ENCODE measurements around the gene MT2A.
"Not testable (repeated sequence)": the region's sequence is repeated elsewhere in the genome, so short reads cannot be mapped to it uniquely, and the experiment has no call there.

The MT2A gene

DNA sequence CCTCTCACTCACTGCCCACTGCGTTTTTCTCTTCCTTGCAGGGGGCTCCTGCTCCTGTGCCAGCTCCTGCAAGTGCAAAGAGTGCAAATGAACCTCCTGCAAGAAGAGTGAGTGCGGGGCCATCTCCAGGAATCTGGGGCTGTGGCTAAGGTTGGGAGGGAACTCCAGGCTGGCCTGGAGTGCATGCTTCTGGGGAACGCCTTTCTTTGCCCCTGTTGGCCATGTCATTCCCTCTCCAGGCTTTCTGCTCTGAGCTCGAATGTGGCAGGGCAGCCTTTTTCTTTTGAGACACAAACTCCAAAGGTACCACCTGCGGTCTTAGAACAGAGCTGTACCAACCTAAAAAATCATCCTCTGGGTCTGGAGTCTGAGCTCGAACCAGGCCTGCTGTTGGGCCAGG lies 9.8 kb downstream of the MT2A start:
- Histone ChIP-seq H3K4me3 (ENCODE audit: low read length in 2 of 2) (peak overlapping the region in 1 of 2 donors; percentile 39), H3K9ac (ENCODE audit: low read depth in 1 of 2, low read length in 2 of 2) (peak overlapping the region in 1 of 2 donors; percentile 70)

DNA sequence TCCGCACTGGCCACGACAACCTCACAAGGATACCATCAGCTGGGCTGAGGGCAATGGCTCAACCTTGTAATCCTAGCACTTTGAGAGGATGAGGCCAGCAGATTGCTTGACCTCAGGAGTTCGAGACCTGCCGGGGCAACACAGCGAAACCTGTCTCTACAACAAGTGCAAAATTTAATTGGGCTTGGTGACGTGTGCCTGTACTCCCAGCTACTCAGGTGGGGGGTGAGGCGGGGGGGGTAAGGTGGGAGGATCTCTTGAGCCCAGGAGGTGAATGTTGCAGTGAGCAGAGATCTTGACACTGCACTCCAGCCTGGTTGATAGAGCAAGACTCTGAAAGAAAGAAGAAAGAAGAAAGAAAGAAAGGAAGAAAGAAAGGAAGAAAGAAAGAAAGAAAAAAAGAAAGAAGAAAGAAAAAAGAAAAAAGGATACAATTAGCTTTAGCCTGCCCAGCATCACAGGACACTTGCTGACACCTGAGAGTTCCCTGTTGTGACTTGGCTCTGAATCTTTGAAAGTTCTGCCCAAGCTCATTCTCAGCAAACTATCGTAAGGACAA lies 12.0 kb downstream of the MT2A start:
- Histone ChIP-seq H3K4me1 (ENCODE audit: control insufficient read depth in 2 of 2, insufficient read depth in 2 of 2, low read length in 2 of 2) (peaks cover 8 to 16% of the 10 kb centered on the region in 2 donors), H3K36me3 (ENCODE audit: control insufficient read depth in 2 of 2, insufficient read depth in 2 of 2, low read length in 2 of 2) (no peaks in the 10 kb centered on the region), H3K4me3 (ENCODE audit: low read length in 2 of 2) (no peak overlapping the region), H3K9ac (ENCODE audit: low read depth in 1 of 2, low read length in 2 of 2) (no peak overlapping the region), H3K27me3 (ENCODE audit: control insufficient read depth in 2 of 2, insufficient read depth in 2 of 2, low read length in 2 of 2) (peaks cover 0 to 5% of the 10 kb centered on the region in 2 donors), H3K9me3 (ENCODE audit: control insufficient read depth in 2 of 2, low read length in 2 of 2) (no peaks in the 10 kb centered on the region), H3K27ac (ENCODE audit: low read depth in 2 of 2, low read length in 2 of 2) (no peak overlapping the region)

More for the DNA sequence above, 9.8 kb downstream of the MT2A start:
- Histone ChIP-seq H3K36me3 (ENCODE audit: control insufficient read depth in 2 of 2, insufficient read depth in 2 of 2, low read length in 2 of 2) (no peaks in the 10 kb centered on the region), H3K9me3 (ENCODE audit: control insufficient read depth in 2 of 2, low read length in 2 of 2) (no peaks in the 10 kb centered on the region), H3K27ac (ENCODE audit: low read depth in 2 of 2, low read length in 2 of 2) (no peak overlapping the region), H3K27me3 (ENCODE audit: control insufficient read depth in 2 of 2, insufficient read depth in 2 of 2, low read length in 2 of 2) (peaks cover 0 to 5% of the 10 kb centered on the region in 2 donors), H3K4me1 (ENCODE audit: control insufficient read depth in 2 of 2, insufficient read depth in 2 of 2, low read length in 2 of 2) (peaks cover 8 to 10% of the 10 kb centered on the region in 2 donors)

DNA sequence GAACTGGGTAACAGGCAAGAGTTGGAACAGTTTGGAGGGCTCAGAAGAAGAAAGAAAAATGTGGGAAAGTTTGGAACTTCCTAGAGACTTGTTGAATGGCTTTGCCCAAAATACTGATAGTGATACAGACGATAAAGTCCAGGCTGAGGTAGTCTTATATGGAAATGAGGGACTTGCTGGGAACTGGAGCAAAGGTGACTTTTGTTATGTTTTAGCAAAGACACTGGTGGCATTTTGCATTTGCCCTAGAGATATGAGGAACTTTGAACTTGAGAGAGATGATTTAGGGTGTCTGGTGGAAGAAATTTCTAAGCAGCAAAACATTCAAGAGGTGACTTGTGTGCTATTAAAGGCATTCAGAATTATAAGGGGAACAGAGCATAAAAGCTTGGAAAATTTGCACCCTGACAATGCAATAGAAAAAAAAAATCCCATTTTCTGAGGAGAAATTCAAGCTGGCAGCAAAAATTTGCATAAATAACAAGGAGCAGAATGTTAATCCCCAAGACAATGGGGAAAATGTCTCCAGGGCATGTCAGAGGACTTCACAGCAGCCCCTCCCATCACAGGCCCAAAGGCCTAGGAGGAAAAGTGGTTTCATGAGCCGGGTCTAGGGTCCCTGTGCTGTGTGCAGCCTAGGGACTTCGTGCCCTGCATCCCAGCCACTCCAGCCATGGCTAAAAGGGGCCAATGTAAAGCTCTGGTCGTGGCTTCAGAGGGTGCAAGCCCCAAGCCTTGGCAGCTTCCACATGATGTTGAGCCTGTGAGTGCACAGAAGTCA lies 13.5 kb downstream of the MT2A start:
- H3K36me3 ChIP-seq (ENCODE audit: control insufficient read depth in 2 of 2, insufficient read depth in 2 of 2, low read length in 2 of 2); H3K9ac ChIP-seq (ENCODE audit: low read depth in 1 of 2, low read length in 2 of 2); H3K4me3 ChIP-seq (ENCODE audit: low read length in 2 of 2); H3K27ac ChIP-seq (ENCODE audit: low read depth in 2 of 2, low read length in 2 of 2); H3K9me3 ChIP-seq (ENCODE audit: control insufficient read depth in 2 of 2, low read length in 2 of 2); H3K27me3 ChIP-seq (ENCODE audit: control insufficient read depth in 2 of 2, insufficient read depth in 2 of 2, low read length in 2 of 2): not testable (repeated sequence)
- H3K4me1 ChIP-seq (ENCODE audit: control insufficient read depth in 2 of 2, insufficient read depth in 2 of 2, low read length in 2 of 2) = peaks cover 8 to 26% of the 10 kb centered on the region in 2 donors

DNA sequence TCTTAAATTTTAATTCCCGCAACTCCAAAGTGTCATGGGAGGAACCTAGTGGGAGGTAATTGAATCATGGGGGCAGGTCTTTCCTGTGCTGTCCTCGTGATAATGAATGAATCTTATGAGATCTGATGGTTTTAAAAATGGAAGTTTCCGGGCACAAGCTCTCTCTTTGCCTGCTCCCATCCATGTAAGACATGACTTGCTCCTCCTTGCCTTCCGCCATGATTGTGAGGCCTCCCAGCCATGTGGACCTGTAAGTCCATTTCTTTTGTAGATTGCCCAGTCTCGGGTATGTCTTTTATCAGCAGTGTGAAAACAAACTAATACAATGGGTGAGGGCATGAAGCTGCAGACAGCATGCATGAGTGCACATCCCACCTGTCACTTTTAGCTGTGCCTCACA lies 14.8 kb downstream of the MT2A start:
- peaks cover 2 to 21% of the 10 kb centered on the region in 2 donors for H3K4me1 ChIP-seq (ENCODE audit: control insufficient read depth in 2 of 2, insufficient read depth in 2 of 2, low read length in 2 of 2)
- not testable (repeated sequence) for H3K36me3 ChIP-seq (ENCODE audit: control insufficient read depth in 2 of 2, insufficient read depth in 2 of 2, low read length in 2 of 2); H3K9me3 ChIP-seq (ENCODE audit: control insufficient read depth in 2 of 2, low read length in 2 of 2); H3K9ac ChIP-seq (ENCODE audit: low read depth in 1 of 2, low read length in 2 of 2); H3K27me3 ChIP-seq (ENCODE audit: control insufficient read depth in 2 of 2, insufficient read depth in 2 of 2, low read length in 2 of 2); H3K27ac ChIP-seq (ENCODE audit: low read depth in 2 of 2, low read length in 2 of 2); H3K4me3 ChIP-seq (ENCODE audit: low read length in 2 of 2)

DNA sequence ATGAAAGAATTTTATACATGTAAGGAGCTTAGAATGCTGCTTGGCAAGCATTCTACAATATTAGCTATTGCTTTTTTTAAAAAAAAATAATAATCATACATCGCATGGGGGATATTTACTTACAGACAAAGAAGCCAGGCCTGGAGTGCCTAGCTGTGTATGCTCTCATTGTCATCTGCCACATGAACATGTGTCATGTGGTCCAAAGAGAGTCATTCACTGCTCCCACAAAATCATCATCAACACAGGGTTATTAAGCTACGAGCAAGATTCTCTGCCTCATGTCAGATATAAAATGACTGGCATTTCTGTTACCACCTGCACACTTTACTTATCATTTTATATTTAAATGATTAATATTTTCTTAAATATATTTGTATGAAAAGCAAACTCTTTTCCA lies 15.3 kb downstream of the MT2A start:
- Histone ChIP-seq H3K9ac (ENCODE audit: low read depth in 1 of 2, low read length in 2 of 2) (no peak overlapping the region), H3K27me3 (ENCODE audit: control insufficient read depth in 2 of 2, insufficient read depth in 2 of 2, low read length in 2 of 2) (no peaks in the 10 kb centered on the region), H3K4me3 (ENCODE audit: low read length in 2 of 2) (no peak overlapping the region), H3K4me1 (ENCODE audit: control insufficient read depth in 2 of 2, insufficient read depth in 2 of 2, low read length in 2 of 2) (peaks cover 2 to 21% of the 10 kb centered on the region in 2 donors), H3K36me3 (ENCODE audit: control insufficient read depth in 2 of 2, insufficient read depth in 2 of 2, low read length in 2 of 2) (no peaks in the 10 kb centered on the region), H3K27ac (ENCODE audit: low read depth in 2 of 2, low read length in 2 of 2) (no peak overlapping the region), H3K9me3 (ENCODE audit: control insufficient read depth in 2 of 2, low read length in 2 of 2) (no peaks in the 10 kb centered on the region)

DNA sequence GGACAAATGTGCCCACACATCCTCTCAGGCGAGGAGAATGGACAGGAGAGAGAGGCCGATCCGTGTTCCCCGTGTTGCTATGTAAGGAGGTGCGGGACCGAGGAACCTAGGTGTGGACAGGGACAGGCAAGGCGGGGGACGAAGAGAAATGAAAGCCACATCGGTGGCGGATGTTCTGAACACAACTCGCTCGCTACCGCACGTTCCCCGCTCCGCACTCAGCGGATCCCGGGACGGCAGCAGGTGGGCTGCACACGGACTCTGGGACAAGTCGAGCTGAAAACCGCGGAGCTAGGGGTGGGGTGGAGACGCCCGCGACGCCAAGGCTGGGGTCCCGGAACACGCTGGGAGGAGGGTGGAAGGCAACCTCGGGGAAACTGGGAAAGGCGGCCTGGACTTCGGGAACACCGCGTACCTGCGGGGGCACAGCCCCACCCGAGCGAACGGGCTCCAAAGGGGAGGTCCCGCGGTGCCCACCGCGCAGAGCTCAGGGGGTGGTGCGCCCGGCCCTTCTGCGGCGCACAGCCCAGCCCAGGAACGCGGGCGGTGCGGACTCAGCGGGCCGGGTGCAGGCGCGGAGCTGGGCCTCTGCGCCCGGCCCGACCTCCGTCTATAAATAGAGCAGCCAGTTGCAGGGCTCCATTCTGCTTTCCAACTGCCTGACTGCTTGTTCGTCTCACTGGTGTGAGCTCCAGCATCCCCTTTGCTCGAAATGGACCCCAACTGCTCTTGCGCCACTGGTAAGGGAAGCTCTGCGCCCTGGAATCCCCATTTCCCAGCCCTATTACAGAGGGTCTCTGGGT lies 17.0 kb downstream of the MT2A start, which contains the start of gene MT1E:
MT1E (plus strand) TSS at position 642 of the 803 bp plus-strand sequence; CDS start at position 713, 71 bp downstream.
- no peaks in the 10 kb centered on the region for H3K36me3 ChIP-seq (ENCODE audit: control insufficient read depth in 2 of 2, insufficient read depth in 2 of 2, low read length in 2 of 2)
- H3K27me3 ChIP-seq (ENCODE audit: control insufficient read depth in 2 of 2, insufficient read depth in 2 of 2, low read length in 2 of 2) = no peaks in the 10 kb centered on the region
- H3K9me3 ChIP-seq (ENCODE audit: control insufficient read depth in 2 of 2, low read length in 2 of 2) = no peaks in the 10 kb centered on the region
- peak within 1 kb of the TSS; percentile 97 for H3K9ac ChIP-seq (ENCODE audit: low read depth in 1 of 2, low read length in 2 of 2)
- peak within 1 kb of the TSS; percentile 93 to 97 for H3K27ac ChIP-seq (ENCODE audit: low read depth in 2 of 2, low read length in 2 of 2)
- H3K4me1 ChIP-seq (ENCODE audit: control insufficient read depth in 2 of 2, insufficient read depth in 2 of 2, low read length in 2 of 2) = peaks cover 2 to 21% of the 10 kb centered on the region in 2 donors
- peak within 1 kb of the TSS; percentile 81 to 95 for H3K4me3 ChIP-seq (ENCODE audit: low read length in 2 of 2)

DNA sequence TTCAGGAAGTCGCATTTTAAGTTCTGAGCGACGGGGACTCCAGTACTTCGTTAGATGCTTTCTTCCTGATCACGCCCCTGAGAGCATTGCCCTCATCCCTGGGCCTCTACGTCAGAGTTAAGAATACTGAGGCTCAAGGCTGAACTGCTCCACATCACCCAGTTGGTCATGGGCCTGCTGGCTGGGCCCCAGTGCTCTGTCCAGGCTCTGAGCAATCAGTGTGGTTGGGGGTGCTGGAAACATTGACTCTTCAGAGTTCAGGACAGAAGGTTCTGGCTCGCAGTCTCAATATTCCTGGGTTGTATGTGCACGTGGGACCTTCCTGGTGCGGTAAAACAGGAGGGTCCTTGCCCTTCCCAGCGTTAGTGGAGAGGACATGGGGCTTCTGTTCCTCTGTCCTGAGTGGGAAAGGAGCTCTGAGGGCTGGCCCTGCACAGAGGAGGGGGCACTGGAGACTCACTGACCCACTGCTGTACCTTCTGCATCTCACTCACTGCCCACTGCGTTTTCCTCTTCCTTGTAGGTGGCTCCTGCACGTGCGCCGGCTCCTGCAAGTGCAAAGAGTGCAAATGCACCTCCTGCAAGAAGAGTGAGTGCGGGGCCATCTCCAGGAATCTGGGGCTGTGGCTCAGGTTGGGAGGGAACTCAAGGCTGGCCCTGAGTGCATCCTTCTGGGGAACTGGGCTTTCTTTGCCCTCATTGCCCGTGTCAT lies 17.7 kb downstream of the MT2A start:
- H3K9ac ChIP-seq (ENCODE audit: low read depth in 1 of 2, low read length in 2 of 2) = peak overlapping the region; percentile 92 to 97
- H3K27ac ChIP-seq (ENCODE audit: low read depth in 2 of 2, low read length in 2 of 2) = peak overlapping the region; percentile 93 to 97
- no peaks in the 10 kb centered on the region for H3K9me3 ChIP-seq (ENCODE audit: control insufficient read depth in 2 of 2, low read length in 2 of 2)
- H3K27me3 ChIP-seq (ENCODE audit: control insufficient read depth in 2 of 2, insufficient read depth in 2 of 2, low read length in 2 of 2) = no peaks in the 10 kb centered on the region
- peaks cover 2 to 21% of the 10 kb centered on the region in 2 donors for H3K4me1 ChIP-seq (ENCODE audit: control insufficient read depth in 2 of 2, insufficient read depth in 2 of 2, low read length in 2 of 2)
- peak overlapping the region; percentile 81 to 95 for H3K4me3 ChIP-seq (ENCODE audit: low read length in 2 of 2)
- H3K36me3 ChIP-seq (ENCODE audit: control insufficient read depth in 2 of 2, insufficient read depth in 2 of 2, low read length in 2 of 2) = no peaks in the 10 kb centered on the region

DNA sequence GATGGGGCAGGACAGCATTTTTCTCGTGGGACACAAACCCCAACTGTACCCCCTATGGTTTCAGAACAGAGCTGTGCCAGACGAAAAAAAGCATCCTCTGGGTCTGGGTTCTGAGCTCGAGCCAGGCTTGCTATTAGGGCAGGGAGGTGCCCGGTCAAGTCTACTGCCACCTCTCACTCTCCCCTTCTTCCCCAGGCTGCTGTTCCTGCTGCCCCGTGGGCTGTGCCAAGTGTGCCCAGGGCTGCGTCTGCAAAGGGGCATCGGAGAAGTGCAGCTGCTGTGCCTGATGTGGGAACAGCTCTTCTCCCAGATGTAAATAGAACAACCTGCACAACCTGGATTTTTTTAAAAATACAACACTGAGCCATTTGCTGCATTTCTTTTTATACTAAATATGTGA lies 18.3 kb downstream of the MT2A start:
- Histone ChIP-seq H3K4me1 (ENCODE audit: control insufficient read depth in 2 of 2, insufficient read depth in 2 of 2, low read length in 2 of 2) (peaks cover 2 to 21% of the 10 kb centered on the region in 2 donors), H3K9ac (ENCODE audit: low read depth in 1 of 2, low read length in 2 of 2) (peak overlapping the region; percentile 92 to 97), H3K36me3 (ENCODE audit: control insufficient read depth in 2 of 2, insufficient read depth in 2 of 2, low read length in 2 of 2) (no peaks in the 10 kb centered on the region), H3K4me3 (ENCODE audit: low read length in 2 of 2) (peak overlapping the region; percentile 81 to 95), H3K27me3 (ENCODE audit: control insufficient read depth in 2 of 2, insufficient read depth in 2 of 2, low read length in 2 of 2) (no peaks in the 10 kb centered on the region), H3K9me3 (ENCODE audit: control insufficient read depth in 2 of 2, low read length in 2 of 2) (no peaks in the 10 kb centered on the region), H3K27ac (ENCODE audit: low read depth in 2 of 2, low read length in 2 of 2) (peak overlapping the region; percentile 93 to 97)

DNA sequence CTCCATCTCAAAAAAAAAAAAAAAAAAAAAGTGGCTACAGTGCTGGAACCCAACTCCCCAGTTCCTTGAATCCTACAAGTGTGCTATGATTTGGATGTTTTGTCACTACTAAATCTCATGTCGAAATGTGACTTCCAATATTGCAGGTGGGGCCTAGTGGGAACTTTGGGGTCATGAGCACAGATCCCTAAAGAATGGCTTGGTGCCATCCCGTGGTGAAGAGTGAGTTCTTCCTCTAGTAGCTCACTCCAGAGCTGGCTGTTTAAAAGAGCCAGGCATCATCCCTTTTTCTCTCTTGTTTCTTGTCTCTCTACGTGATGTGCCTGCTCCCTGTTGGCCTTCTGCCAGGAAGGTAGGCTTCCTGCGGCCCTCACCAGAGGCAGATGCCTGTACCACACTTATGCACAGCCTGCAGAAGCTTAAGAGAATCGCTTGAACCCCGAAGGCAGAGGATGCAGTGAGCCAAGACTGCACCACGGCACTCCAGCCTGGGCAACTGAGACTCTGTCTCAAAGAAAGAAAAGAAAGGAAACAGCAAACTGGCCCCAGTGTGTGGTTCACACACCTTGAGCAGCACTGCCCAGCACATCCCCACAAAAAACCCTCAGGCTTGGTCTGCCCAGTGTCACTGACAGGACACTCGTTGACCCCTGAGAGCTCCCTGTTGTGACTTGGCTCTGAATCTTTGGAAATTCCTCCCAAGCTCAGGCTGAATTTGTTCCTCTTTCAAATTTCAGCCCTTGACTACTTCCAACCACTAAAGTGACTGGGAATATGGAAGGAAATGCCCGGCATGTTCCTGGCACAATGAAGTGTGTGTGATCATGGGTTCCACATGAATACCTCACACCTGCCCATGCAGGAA lies 20.3 kb downstream of the MT2A start:
- Histone ChIP-seq H3K27me3 (ENCODE audit: control insufficient read depth in 2 of 2, insufficient read depth in 2 of 2, low read length in 2 of 2) (peaks cover 7% of the 10 kb centered on the region in 2 donors), H3K36me3 (ENCODE audit: control insufficient read depth in 2 of 2, insufficient read depth in 2 of 2, low read length in 2 of 2) (no peaks in the 10 kb centered on the region), H3K9me3 (ENCODE audit: control insufficient read depth in 2 of 2, low read length in 2 of 2) (no peaks in the 10 kb centered on the region), H3K9ac (ENCODE audit: low read depth in 1 of 2, low read length in 2 of 2) (no peak overlapping the region), H3K27ac (ENCODE audit: low read depth in 2 of 2, low read length in 2 of 2) (no peak overlapping the region), H3K4me3 (ENCODE audit: low read length in 2 of 2) (no peak overlapping the region), H3K4me1 (ENCODE audit: control insufficient read depth in 2 of 2, insufficient read depth in 2 of 2, low read length in 2 of 2) (peaks cover 5 to 28% of the 10 kb centered on the region in 2 donors)

All from mucosa of rectum (tissue), 2 donors.